SK-N-SH (cell line): ENCODE data around the gene STK25. TPM values are rescaled to one million over a fixed set of nuclear protein-coding genes. Genes with fewer than 3 reads are reported as not detected.

Experiments
- CTCF ChIA-PET: fragments of 300-600, 350-600 bp; formaldehyde crosslinking; extraction: SDS; loops from one replicate; lab custom pipeline; 2021; lab: Yijun Ruan, JAX
- POLR2A ChIA-PET: fragments of 350-600 bp; sonication (Branson Sonifier 250); formaldehyde crosslinking; extraction: SDS; loops from one replicate; lab custom pipeline; 2020; ENCODE audit warnings: antibody characterized with exemption, inconsistent platforms; lab: Yijun Ruan, JAX
- DNase-seq: peaks from one replicate; pipeline ENCODE4 v3.0.0; 2012
- H2AFZ ChIP-seq: fragments of 200-600 bp; sonication (generic); 2 replicates; pipeline ENCODE4 v1.8.1; 2016; ENCODE audit warnings: antibody characterized with exemption, mild to moderate bottlenecking, low read depth
- H3F3A ChIP-seq: fragments of 200-600 bp; sonication (generic); replicated peaks from 2 replicates; pipeline ENCODE3; 2016; ENCODE audit warnings: antibody characterized with exemption, mild to moderate bottlenecking; ENCODE audit not compliant: insufficient read depth
- H3K27ac ChIP-seq, 2 experiments: fragments of 200-500 bp in 1 of 2; fragments of 200-600 bp in 1 of 2; sonication (Bioruptor generic) in 1 of 2; sonication (generic), shearing (Covaris generic) in 1 of 2; 2 replicates each; pipeline versions ENCODE4 v1.5.1 to v1.6.1; 2014 to 2016; ENCODE audit warnings: low read depth in 2 of 2, inconsistent platforms in 1 of 2, low read length in 1 of 2, mild to moderate bottlenecking in 1 of 2, mixed read lengths in 1 of 2
- H3K27me3 ChIP-seq: fragments of 200-600 bp; sonication (generic), shearing (Covaris generic); 2 replicates; pipeline ENCODE4 v1.6.1; 2016; ENCODE audit warnings: mixed run types; ENCODE audit not compliant: insufficient read depth
- H3K36me3 ChIP-seq, 2 experiments: fragments of 200-500 bp in 1 of 2; fragments of 200-600 bp in 1 of 2; sonication (Bioruptor generic) in 1 of 2; sonication (generic) in 1 of 2; replicated peaks in 1 of 2; 2 replicates each; pipeline versions ENCODE3 to v1.5.1; 2014 to 2016; ENCODE audit warnings: low read length in 1 of 2, mild to moderate bottlenecking in 1 of 2; ENCODE audit not compliant: insufficient read depth in 2 of 2, control insufficient read depth in 1 of 2
- H3K4me1 ChIP-seq, 2 experiments: fragments of 200-500 bp in 1 of 2; fragments of 200-600 bp in 1 of 2; sonication (Bioruptor generic) in 1 of 2; sonication (generic), shearing (Covaris generic) in 1 of 2; 2 replicates each; pipeline versions ENCODE4 v1.5.1 to v1.6.1; 2014 to 2016; ENCODE audit warnings: low read depth in 1 of 2, low read length in 1 of 2, mixed run types in 1 of 2; ENCODE audit not compliant: insufficient read depth in 2 of 2, control insufficient read depth in 1 of 2
- H3K4me2 ChIP-seq: fragments of 200-600 bp; sonication (generic), shearing (Covaris generic); 2 replicates; pipeline ENCODE4 v1.6.1; 2017; ENCODE audit warnings: mixed run types
- H3K4me3 ChIP-seq, 2 experiments: fragments of 200-500 bp in 1 of 2; fragments of 200-600 bp in 1 of 2; sonication (Bioruptor generic) in 1 of 2; sonication (generic), shearing (Covaris generic) in 1 of 2; 2 replicates each; pipeline versions ENCODE4 v1.5.1 to v1.8.1; 2014 to 2016; ENCODE audit warnings: low read depth in 2 of 2, inconsistent platforms in 1 of 2, low read length in 1 of 2, mild to moderate bottlenecking in 1 of 2, mixed read lengths in 1 of 2, moderate library complexity in 1 of 2
- H3K79me2 ChIP-seq: fragments of 200-600 bp; sonication (generic); 2 replicates; pipeline ENCODE4 v1.8.1; 2017; ENCODE audit warnings: mild to moderate bottlenecking; ENCODE audit not compliant: insufficient read depth
- H3K9ac ChIP-seq: fragments of 200-600 bp; sonication (generic); 2 replicates; pipeline ENCODE4 v1.6.1; 2017; ENCODE audit warnings: mixed run types
- H3K9me2 ChIP-seq: fragments of 200-600 bp; sonication (generic); 2 replicates; pipeline ENCODE4 v1.6.1; 2017; ENCODE audit warnings: mixed run types
- H3K9me3 ChIP-seq: fragments of 200-600 bp; sonication (generic); 2 replicates; pipeline ENCODE4 v1.6.1; 2017; ENCODE audit warnings: mixed run types, mild to moderate bottlenecking, moderate library complexity
- H4K20me1 ChIP-seq: fragments of 200-600 bp; sonication (generic); 2 replicates; pipeline ENCODE4 v1.6.1; 2017; ENCODE audit warnings: mild to moderate bottlenecking, mixed run types; ENCODE audit not compliant: insufficient read depth
- CHD2 ChIP-seq: fragments of 150-350 bp; IDR thresholded peaks from 2 replicates; pipeline ENCODE4 v1.6.1; 2018; ENCODE audit warnings: low read length; ENCODE audit not compliant: partially characterized antibody
- EP300 ChIP-seq, 2 experiments: IDR thresholded peaks; 2 replicates each; pipeline versions ENCODE4 v1.4.0 to v1.6.1; 2012; ENCODE audit warnings: borderline replicate concordance in 1 of 2, low read depth in 1 of 2, low read length in 1 of 2
- EZH2phosphoT487 ChIP-seq: fragments of 200-600 bp; sonication (generic); IDR thresholded peaks from 2 replicates; pipeline ENCODE4 v1.6.1; 2017; ENCODE audit warnings: low read depth, mixed run types, mild to moderate bottlenecking, antibody characterized with exemption, moderate library complexity, borderline replicate concordance
- FOXJ3 ChIP-seq: sonication (generic); formaldehyde crosslinking; IDR thresholded peaks from 2 replicates; pipeline ENCODE4 v1.5.1; 2020; ENCODE audit warnings: mild to moderate bottlenecking, missing genetic modification reagents
- GABPA ChIP-seq: IDR thresholded peaks from 2 replicates; pipeline ENCODE4 v1.4.0; 2012; ENCODE audit warnings: low read depth, mild to moderate bottlenecking
- GATA2 ChIP-seq: sonication (generic); formaldehyde crosslinking; IDR thresholded peaks from 2 replicates; pipeline ENCODE4 v1.5.0; 2020; ENCODE audit warnings: mild to moderate bottlenecking, missing genetic modification reagents
- JUND ChIP-seq: IDR thresholded peaks from 2 replicates; pipeline ENCODE4 v1.4.0; 2012
- MXI1 ChIP-seq: IDR thresholded peaks from 2 replicates; pipeline ENCODE4 v1.6.1; 2012; ENCODE audit warnings: mild to moderate bottlenecking, low read depth, low read length, improper control_type of control experiment
- NFIC ChIP-seq: IDR thresholded peaks from 2 replicates; pipeline ENCODE4 v1.4.0; 2012; ENCODE audit warnings: borderline replicate concordance
- RCOR1 ChIP-seq: fragments of 150-350 bp; IDR thresholded peaks from 2 replicates; pipeline ENCODE4 v1.6.1; 2017; ENCODE audit warnings: antibody characterized with exemption, low read length
- RFX5 ChIP-seq: IDR thresholded peaks from 2 replicates; pipeline ENCODE4 v1.6.1; 2012; ENCODE audit warnings: mild to moderate bottlenecking, improper control_type of control experiment, low read length
- SMC3 ChIP-seq: IDR thresholded peaks from 2 replicates; pipeline ENCODE4 v1.6.1; 2012; ENCODE audit warnings: low read depth, low read length, improper control_type of control experiment
- TAF1 ChIP-seq: IDR thresholded peaks from 2 replicates; pipeline ENCODE4 v1.6.1; 2012; ENCODE audit warnings: low read depth, mild to moderate bottlenecking, low read length, moderate library complexity, borderline replicate concordance
- TCF12 ChIP-seq: IDR thresholded peaks from 2 replicates; pipeline ENCODE4 v1.4.0; 2012
- TEAD4 ChIP-seq: IDR thresholded peaks from 2 replicates; pipeline ENCODE4 v1.4.0; 2012; ENCODE audit warnings: mild to moderate bottlenecking, borderline replicate concordance; ENCODE audit not compliant: insufficient read depth
- WGBS: methylation state at CpG from one replicate; pipeline ENCODE4 v1.1.6; 2017; ENCODE audit warnings: low lambda C conversion rate; 5-methylcytosine and 5-hydroxymethylcytosine counted together
- polyA plus RNA-seq, 3 experiments: library from polyadenylated mRNA; depleted of rRNA; stranded (reverse); fragments of >200 nt; gene quantifications; 2 replicates each; pipeline ENCODE4 v1.2.3, GENCODE V29; 2012
- TF ChIP-seq, protein P1 (sequence below): IDR thresholded peaks from 2 replicates; pipeline ENCODE4 v1.4.0; 2012; ENCODE audit warnings: low read depth, borderline replicate concordance
- TF ChIP-seq, protein P2 (sequence below): fragments of 200-600 bp; sonication (generic); IDR thresholded peaks from 2 replicates; pipeline ENCODE4 v1.6.1; 2017; ENCODE audit warnings: antibody characterized with exemption, mild to moderate bottlenecking, moderate library complexity
- TF ChIP-seq, protein P3 (sequence below): IDR thresholded peaks from 2 replicates; pipeline ENCODE4 v1.4.0; 2012; ENCODE audit warnings: low read depth
- TF ChIP-seq, protein P4 (sequence below): fragments of 150-350 bp; IDR thresholded peaks from 2 replicates; pipeline ENCODE4 v1.6.1; 2017; ENCODE audit warnings: antibody characterized with exemption, low read length, low read depth, borderline replicate concordance

STK25 gene
- polyA plus RNA-seq, 1 of the 3 experiments (the other 2 are of a cell fraction), result 236 TPM

GRCh38 chr2:241516520-241516965 lies 8.2 kb upstream of the STK25 start:
- Histone ChIP-seq H3K9me2 (no peaks in the 10 kb centered on the region), H2AFZ (no peak overlapping the region), H3K4me2 (no peak overlapping the region), H4K20me1 (no peaks in the 10 kb centered on the region), H3K27ac (no peak overlapping the region), H3F3A (peaks cover 10% of the 10 kb centered on the region), H3K27me3 (no peaks in the 10 kb centered on the region), H3K36me3 (no peaks in the 10 kb centered on the region), H3K9ac (no peak overlapping the region), H3K4me3 (no peak overlapping the region), H3K4me1 (no peaks in the 10 kb centered on the region), H3K9me3 (no peaks in the 10 kb centered on the region), H3K79me2 (no peaks in the 10 kb centered on the region)
- WGBS, result 84% methylated on average over 3 of the region's 3 CpGs
- ChIA-PET CTCF (no interaction called here), POLR2A (interaction anchor here (0.6 kb wide), 1 partner anchor 350 kb away, joined by 3 read pairs; no protein-coding TSS in a partner anchor)
- TF ChIP-seq EP300 (IDR thresholded peaks at IDR 0.05; ENCODE audit: borderline replicate concordance in 1 of 2, low read depth in 1 of 2, low read length in 1 of 2) (no peak), TEAD4 (no peak), SMC3 (no peak), TCF12 (no peak), CHD2 (no peak), RFX5 (no peak)
- TF ChIP-seq, protein P1, sequence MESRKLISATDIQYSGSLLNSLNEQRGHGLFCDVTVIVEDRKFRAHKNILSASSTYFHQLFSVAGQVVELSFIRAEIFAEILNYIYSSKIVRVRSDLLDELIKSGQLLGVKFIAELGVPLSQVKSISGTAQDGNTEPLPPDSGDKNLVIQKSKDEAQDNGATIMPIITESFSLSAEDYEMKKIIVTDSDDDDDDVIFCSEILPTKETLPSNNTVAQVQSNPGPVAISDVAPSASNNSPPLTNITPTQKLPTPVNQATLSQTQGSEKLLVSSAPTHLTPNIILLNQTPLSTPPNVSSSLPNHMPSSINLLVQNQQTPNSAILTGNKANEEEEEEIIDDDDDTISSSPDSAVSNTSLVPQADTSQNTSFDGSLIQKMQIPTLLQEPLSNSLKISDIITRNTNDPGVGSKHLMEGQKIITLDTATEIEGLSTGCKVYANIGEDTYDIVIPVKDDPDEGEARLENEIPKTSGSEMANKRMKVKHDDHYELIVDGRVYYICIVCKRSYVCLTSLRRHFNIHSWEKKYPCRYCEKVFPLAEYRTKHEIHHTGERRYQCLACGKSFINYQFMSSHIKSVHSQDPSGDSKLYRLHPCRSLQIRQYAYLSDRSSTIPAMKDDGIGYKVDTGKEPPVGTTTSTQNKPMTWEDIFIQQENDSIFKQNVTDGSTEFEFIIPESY, result no peak
- no peak for DNase-seq

DNA sequence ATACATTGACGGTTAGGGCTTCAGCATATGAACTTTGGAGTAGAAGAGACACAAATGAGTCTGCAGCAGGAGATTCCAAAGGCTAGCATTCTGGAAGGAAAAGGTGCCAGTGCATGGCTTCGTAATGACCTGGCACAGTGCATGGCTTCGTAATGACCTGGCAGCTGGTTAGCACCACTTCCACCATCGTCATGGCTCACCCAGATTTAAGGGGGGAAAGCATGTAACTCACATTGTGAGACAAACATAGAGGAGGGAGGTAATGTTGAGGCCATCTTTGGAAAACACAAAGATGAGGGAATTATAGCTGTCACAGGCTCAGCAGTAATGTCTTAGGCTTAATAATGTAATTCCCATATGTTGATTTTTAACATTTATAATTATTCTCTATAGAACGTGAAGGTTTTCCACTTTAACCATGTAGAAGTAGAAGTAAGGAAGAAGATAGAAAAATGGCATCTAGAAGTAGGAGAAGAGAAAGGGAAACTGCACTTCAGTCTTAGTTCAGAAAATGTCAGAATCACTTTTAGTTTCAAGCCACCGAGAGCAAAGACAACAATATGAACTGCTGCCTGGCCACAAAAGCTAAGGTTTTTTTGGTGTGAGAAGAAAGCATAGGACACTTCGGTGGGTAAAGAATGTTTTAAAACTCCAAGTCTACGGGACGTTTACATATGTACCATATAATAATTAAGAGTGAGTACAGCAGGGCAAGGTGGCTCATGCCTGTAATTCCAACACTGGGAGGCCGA lies 6.8 kb upstream of the STK25 start:
- Histone ChIP-seq H3K4me2 (no peak overlapping the region), H3K27ac (no peak overlapping the region), H3F3A (peaks cover 10% of the 10 kb centered on the region), H2AFZ (no peak overlapping the region), H3K4me3 (no peak overlapping the region), H3K79me2 (no peaks in the 10 kb centered on the region), H4K20me1 (no peaks in the 10 kb centered on the region), H3K9me2 (no peaks in the 10 kb centered on the region), H3K9me3 (no peaks in the 10 kb centered on the region), H3K36me3 (no peaks in the 10 kb centered on the region), H3K4me1 (no peaks in the 10 kb centered on the region), H3K27me3 (no peaks in the 10 kb centered on the region), H3K9ac (no peak overlapping the region)
- no peak for DNase-seq
- POLR2A ChIA-PET, result no interaction called here
- 79% methylated on average over 10 of the region's 10 CpGs for WGBS
- CTCF ChIA-PET, result no interaction called here
- TF ChIP-seq, protein P2, sequence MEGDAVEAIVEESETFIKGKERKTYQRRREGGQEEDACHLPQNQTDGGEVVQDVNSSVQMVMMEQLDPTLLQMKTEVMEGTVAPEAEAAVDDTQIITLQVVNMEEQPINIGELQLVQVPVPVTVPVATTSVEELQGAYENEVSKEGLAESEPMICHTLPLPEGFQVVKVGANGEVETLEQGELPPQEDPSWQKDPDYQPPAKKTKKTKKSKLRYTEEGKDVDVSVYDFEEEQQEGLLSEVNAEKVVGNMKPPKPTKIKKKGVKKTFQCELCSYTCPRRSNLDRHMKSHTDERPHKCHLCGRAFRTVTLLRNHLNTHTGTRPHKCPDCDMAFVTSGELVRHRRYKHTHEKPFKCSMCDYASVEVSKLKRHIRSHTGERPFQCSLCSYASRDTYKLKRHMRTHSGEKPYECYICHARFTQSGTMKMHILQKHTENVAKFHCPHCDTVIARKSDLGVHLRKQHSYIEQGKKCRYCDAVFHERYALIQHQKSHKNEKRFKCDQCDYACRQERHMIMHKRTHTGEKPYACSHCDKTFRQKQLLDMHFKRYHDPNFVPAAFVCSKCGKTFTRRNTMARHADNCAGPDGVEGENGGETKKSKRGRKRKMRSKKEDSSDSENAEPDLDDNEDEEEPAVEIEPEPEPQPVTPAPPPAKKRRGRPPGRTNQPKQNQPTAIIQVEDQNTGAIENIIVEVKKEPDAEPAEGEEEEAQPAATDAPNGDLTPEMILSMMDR, result no peak
- TF ChIP-seq EZH2phosphoT487 (no peak), RCOR1 (no peak), TCF12 (no peak), MXI1 (no peak), TEAD4 (no peak), FOXJ3 (no peak), JUND (no peak), CHD2 (no peak), GATA2 (CRISPR knock-in tag) (no peak), TAF1 (no peak), NFIC (no peak), SMC3 (no peak), GABPA (no peak)
- TF ChIP-seq, protein P1, result no peak
- TF ChIP-seq, protein P3, sequence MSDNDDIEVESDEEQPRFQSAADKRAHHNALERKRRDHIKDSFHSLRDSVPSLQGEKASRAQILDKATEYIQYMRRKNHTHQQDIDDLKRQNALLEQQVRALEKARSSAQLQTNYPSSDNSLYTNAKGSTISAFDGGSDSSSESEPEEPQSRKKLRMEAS, result no peak
- TF ChIP-seq, protein P4, sequence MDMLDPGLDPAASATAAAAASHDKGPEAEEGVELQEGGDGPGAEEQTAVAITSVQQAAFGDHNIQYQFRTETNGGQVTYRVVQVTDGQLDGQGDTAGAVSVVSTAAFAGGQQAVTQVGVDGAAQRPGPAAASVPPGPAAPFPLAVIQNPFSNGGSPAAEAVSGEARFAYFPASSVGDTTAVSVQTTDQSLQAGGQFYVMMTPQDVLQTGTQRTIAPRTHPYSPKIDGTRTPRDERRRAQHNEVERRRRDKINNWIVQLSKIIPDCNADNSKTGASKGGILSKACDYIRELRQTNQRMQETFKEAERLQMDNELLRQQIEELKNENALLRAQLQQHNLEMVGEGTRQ, result no peak
